ENCODE data around the gene INPP5D.
"Not testable (repeated sequence)": the region's sequence is repeated elsewhere in the genome, so short reads cannot be mapped to it uniquely, and the experiment has no call there.

The INPP5D gene

GRCh38 chr2:233096006-233096405 is 35.9 kb downstream of the INPP5D start:
- DNase-seq: no peak

DNA sequence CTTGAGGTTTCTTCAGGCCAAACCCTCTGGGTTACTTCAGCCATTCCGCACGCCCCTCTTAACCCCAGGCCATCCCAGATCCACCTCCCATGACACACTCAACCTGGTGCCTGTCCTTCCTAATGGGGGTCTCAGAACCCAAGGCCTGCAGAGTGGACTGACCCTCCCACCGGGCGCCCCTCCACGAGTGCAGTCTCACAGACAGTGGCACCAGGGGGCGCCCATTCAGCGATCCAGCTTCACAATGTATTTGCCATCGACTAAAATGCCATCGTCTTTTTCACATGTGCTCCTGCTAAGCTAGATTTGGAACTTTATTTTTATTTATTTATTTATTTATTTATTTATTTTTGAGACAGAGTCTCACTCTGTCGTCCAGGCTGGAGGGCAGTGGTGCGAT is 38.5 kb downstream of the INPP5D start:
- DNase-seq: no peak

GRCh38 chr2:233099820-233100191 is 39.7 kb downstream of the INPP5D start:
- DNase-seq: not testable (repeated sequence)

- DNase-seq: no peak
These were observed 40.3 kb downstream of the INPP5D start for GRCh38 chr2:233100192-233100998.

DNA sequence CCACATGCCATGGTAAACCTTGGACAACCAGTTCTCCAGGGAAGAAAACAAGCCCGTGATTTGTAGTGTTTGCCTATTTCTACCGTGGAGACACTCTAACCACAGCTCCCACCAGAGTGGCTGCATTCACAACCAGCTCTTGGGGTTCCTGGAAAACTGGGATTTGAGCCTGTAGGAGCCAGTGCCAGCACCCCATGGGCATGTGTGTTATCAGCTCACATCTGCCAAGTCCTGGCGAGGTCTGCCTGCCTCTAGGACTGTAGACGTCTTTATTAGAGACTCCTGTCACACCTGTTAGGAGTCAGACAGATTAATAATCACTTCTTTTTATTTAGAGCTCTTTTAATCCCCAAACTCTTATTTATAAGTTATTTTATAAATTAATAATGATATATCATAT is 41.0 kb downstream of the INPP5D start:
- DNase-seq: no peak

DNA sequence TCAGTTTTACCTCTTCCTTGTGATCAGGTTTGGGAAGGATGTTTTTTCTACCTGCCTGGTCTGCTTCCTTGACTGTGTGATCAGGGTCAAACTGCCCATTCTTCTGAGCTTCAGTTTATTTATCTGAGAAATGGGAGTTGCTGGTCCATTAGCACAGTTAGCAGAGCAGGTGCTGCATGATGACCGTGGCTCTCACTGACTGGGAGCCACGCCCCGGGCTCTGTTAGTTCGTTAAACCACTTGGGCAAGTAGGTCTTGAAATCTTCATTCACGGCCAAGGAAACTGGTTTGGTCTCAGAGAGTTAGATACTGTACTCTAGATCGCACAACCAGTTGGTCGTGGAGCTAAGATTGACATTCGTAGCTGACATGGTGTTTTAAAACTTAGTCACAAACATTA is 41.7 kb downstream of the INPP5D start:
- no peak for DNase-seq

DNA sequence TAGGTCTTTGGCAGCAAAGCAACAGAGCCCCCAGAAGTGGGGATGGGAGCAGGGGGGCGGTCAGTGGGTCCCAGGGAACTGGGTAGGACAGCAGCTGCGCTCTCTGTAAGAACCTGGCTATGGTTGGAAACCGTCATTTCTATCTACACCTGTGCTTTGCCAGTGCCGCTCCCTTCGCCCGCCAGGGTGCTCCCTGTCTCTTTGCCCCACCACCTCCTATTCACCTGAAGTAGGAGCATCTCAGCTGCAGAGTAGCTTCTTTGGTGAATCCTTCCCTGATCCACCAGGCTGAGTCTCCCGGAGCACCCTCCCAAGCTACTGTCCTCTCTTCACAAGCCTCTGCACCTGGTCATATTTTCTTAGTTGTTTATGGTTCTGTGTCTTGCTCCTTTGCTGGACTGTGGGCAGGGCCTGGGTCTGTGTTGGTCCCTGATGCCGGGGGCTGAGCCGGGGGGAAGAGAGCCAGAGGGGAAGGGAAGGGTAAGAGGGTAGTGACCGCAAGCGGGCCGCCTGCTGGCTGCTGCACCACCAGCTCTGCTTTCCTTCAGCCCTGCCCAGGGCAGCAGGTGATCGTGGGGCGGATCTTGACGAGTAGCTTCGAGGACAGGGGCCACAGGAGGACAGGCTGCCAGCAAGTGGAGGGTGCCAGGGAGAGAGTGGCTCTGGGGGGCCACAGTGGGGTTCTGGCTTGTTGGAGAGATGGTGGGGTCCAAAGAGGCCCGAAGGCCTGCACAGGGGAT is 45.2 kb downstream of the INPP5D start:
- no peak for DNase-seq

DNA sequence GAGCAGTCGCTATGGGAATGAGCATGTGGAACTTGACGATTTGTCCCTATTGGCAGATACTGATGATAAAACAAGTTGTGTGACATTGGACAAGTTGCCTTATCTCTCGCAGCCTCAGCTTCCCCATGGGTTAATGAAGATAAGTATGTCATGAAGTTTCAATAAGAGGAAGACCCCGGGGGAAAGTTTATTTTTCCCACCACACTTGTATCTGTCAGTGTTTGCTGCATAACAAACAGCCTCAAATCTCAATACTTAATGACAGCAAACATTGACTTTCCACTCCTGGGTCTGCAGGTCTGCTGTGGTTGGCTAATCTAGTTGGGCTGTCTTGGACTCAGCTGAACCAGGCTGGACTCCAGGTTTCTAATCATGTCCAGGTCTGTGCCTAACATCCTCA is 45.8 kb downstream of the INPP5D start:
- no peak for DNase-seq

- no peak for DNase-seq
These were observed 46.9 kb downstream of the INPP5D start for GRCh38 chr2:233107011-233107410.

GRCh38 chr2:233107831-233108300 is 47.7 kb downstream of the INPP5D start:
- DNase-seq: no peak

DNA sequence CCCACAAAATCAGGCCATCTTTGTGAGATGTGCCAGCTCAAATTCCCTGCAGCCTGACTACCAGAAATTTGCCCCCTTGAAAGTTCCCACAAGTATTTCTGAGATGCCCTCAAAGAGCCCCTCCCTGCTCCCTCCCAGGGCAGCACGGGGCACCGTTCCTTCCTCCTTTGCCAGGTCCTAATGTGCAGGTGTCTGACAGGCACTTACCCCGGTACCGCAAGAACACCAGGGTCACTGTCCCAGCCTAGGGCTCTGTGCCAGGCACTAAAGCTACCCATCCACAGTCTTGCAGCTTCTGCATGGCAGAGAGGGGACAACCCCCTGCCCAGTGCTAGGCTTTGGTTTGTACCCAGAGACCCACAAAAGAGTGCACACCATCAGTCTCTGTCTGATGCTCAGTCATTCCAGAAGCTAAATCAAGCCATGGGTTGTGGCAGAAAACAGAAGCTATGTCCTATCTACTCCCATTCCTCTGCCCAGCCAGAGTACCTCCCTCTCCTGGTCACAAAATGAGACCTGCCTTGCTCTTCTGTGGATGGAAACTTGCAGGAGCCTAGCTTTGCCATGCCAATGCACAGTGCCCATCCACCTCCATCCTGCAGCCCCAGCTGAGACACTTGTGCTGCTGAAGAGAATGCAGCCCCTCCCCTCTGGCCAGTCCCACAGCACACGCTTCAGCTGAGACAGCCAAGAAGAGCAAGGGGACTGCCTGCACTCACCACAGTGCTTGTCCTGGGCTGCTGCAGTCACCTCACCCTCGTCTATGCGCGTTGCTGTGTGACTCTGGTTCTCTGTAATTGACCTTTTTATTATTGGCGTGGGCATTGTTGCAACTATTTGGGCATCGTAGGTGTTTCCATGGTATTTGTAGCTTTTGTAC is 48.7 kb downstream of the INPP5D start:
- DNase-seq: no peak

- DNase-seq: no peak
These were observed 51.3 kb downstream of the INPP5D start for GRCh38 chr2:233111427-233111826.

DNA sequence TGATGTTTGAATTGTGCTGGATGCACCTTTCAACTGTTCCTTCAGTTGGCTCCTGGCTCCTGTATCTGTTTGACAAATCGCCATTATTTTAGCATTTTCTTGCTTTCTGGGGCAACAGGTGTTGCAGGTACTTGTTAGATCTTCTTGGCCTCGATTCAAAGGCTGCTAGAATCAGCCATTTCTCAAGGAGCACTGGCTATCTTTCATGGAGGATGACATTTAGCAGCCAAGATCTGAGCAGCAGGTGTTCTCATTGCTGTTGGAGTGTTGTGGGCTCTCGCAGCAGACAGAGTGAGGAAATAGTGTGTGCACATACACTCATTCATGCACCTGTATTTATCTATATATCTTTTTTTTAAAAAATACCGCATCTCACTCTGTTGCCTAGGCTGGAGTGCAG is 52.2 kb downstream of the INPP5D start:
- DNase-seq: no peak

GRCh38 chr2:233112776-233113452 is 52.8 kb downstream of the INPP5D start:
- DNase-seq: no peak

DNA sequence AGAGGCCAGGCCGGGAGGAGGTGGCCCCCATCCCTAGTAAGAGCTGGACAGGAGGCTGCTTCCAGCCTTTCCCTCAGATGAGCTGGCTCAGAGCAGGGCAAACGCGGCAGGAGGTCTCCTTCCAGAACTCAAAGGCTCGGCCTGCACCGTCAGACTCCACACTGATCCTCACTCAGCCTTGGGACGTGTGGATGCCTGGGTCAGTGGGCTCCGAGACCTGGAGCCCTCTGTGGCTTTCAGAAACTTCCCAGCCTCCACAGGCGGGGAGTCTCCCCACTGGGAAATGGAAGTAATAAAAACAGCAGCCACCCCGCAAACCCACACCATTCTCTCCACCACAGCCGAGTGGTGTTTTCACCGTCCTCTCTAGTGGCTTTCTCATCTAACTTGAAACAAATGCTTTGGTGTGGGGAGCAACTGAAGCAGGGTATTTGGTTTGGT is 54.3 kb downstream of the INPP5D start:
- no peak for DNase-seq

DNA sequence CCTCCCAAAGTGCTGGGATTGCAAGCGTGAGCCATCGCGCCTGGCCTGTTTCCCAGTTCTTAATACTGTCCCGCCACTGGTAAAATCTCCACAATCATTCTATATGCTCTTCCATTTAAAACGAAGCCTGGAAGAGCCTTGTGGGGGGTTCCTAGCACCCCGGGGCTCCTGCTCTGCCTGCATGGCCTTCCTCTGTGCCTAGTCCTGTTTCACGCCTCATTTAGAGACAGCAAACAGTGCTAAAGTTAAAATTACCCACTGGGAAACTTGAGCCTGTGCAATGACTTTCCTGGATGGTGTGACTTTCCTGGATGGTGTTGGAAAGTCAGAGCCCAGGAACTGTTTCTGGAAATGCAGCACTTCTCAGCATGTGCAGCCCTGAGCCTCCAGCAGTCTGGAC is 55.0 kb downstream of the INPP5D start:
- DNase-seq: no peak

- no peak for DNase-seq
These were observed 55.6 kb downstream of the INPP5D start for GRCh38 chr2:233115741-233116140.

DNA sequence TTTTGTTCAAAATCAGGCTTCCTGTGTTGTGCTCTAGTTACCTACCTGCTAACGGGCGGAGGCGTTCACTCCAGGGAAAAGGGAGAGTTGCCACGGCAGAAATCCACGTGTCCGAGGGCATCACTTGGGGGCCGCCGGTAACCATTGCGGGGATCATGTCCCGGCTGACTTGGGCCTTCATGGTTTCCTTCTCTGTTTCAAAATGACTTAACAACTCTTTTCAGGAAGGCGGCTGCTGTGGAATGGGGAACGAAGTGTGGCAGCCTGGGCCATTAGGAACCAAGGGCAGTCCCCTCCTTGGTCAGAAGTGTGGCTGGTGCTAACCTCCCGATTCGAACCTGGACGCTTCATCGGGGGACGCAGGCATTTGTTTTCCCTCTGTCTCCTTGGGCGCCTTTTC is 56.8 kb downstream of the INPP5D start:
- DNase-seq: no peak

GRCh38 chr2:233117351-233117750 is 57.2 kb downstream of the INPP5D start:
- no peak for DNase-seq

- DNase-seq: no peak
These were observed 57.9 kb downstream of the INPP5D start for GRCh38 chr2:233117811-233118647.

- no peak for DNase-seq
These were observed 58.5 kb downstream of the INPP5D start for GRCh38 chr2:233118648-233119000.

DNA sequence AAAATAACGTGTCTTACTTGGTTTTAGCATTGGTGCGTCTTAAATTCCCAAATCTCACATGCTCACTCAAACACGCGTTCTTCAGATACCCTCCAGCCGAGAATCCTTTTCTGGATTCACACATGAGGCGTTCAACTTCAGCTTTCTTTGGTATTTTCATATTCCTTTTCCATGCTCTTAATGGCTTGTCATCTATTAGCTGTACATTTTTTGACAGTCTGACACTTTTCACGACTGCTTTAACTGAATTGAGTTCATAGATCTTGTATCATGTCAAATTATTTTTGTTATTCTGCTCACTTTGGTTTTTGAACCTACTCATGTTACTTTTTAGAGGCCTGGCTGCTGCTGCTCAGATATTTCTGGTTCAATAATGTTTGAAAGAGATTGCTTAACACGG is 59.0 kb downstream of the INPP5D start:
- no peak for DNase-seq

Measured in NCI-H187 (cell line).